Left hindlimb (tissue), 1 donor: ENCODE results near the gene METTL14.
"Not testable (repeated sequence)": the region's sequence is repeated elsewhere in the genome, so short reads cannot be mapped to it uniquely, and the experiment has no call there.

Source experiments
- DNase-seq: peaks from one replicate; pipeline ENCODE4 v3.0.0-alpha.2; 2018

Gene METTL14

GRCh38 chr4:118684873-118685811 is at the start of gene METTL14:
Gene METTL14, plus strand, starts transcription at chr4:118685392. Its CDS starts 143 bp downstream, at chr4:118685535.
- DNase-seq, result peak; percentile 95

GRCh38 chr4:118636126-118636525 is 49.1 kb upstream of the METTL14 start:
- not testable (repeated sequence) for DNase-seq

GRCh38 chr4:118664665-118665064 is 20.5 kb upstream of the METTL14 start:
- not testable (repeated sequence) for DNase-seq

- DNase-seq, result peak; percentile 64
These were observed 16.0 kb upstream of the METTL14 start for GRCh38 chr4:118669220-118669619.

GRCh38 chr4:118670968-118671367 is 14.2 kb upstream of the METTL14 start:
- DNase-seq, result not testable (repeated sequence)

- DNase-seq, result no peak
These were observed 9.1 kb upstream of the METTL14 start for GRCh38 chr4:118676128-118676527.

- no peak for DNase-seq
These were observed 4.4 kb upstream of the METTL14 start for GRCh38 chr4:118680808-118681207.

- DNase-seq, result no peak
These were observed 2.3 kb upstream of the METTL14 start for GRCh38 chr4:118682928-118683327.

GRCh38 chr4:118683513-118683912 is 1.7 kb upstream of the METTL14 start:
- DNase-seq, result no peak

GRCh38 chr4:118703118-118703517 is 17.9 kb downstream of the METTL14 start:
- no peak for DNase-seq

GRCh38 chr4:118711052-118711451 is 25.9 kb downstream of the METTL14 start:
- DNase-seq, result no peak

- DNase-seq, result no peak
These were observed 27.7 kb downstream of the METTL14 start for GRCh38 chr4:118712872-118713271.

- no peak for DNase-seq
These were observed 29.5 kb downstream of the METTL14 start for GRCh38 chr4:118714682-118715081.

GRCh38 chr4:118716304-118716703 is 31.1 kb downstream of the METTL14 start:
- DNase-seq, result no peak

GRCh38 chr4:118718511-118719170 is 33.4 kb downstream of the METTL14 start:
- DNase-seq, result no peak

- DNase-seq, result no peak
These were observed 36.6 kb downstream of the METTL14 start for GRCh38 chr4:118721752-118722151.

- no peak for DNase-seq
These were observed 38.2 kb downstream of the METTL14 start for GRCh38 chr4:118723369-118723768.

GRCh38 chr4:118727360-118727759 is 42.2 kb downstream of the METTL14 start:
- no peak for DNase-seq

- no peak for DNase-seq
These were observed 44.4 kb downstream of the METTL14 start for GRCh38 chr4:118729287-118730286.

GRCh38 chr4:118730683-118731082 is 45.5 kb downstream of the METTL14 start:
- DNase-seq, result no peak

- DNase-seq, result no peak
These were observed 47.6 kb downstream of the METTL14 start for GRCh38 chr4:118732591-118733330.
